GM12864 (cell line): ENCODE data around the gene GTF2H4.

ENCODE experiments used
- DNase-seq: peaks from one replicate; pipeline ENCODE4 v3.0.0-alpha.2; 2011; ENCODE audit warnings: low read depth
- H3K4me3 ChIP-seq: 2 replicates; pipeline ENCODE4 v1.5.1; 2011; ENCODE audit warnings: mild to moderate bottlenecking, low read depth, low read length, control low read depth
- TF ChIP-seq, protein P1 (sequence below): IDR thresholded peaks from 2 replicates; pipeline ENCODE4 v1.5.1; 2011; ENCODE audit warnings: low read depth, mild to moderate bottlenecking, moderate library complexity, low read length, control low read depth, inconsistent platforms; ENCODE audit errors: missing control alignments

The GTF2H4 gene

DNA sequence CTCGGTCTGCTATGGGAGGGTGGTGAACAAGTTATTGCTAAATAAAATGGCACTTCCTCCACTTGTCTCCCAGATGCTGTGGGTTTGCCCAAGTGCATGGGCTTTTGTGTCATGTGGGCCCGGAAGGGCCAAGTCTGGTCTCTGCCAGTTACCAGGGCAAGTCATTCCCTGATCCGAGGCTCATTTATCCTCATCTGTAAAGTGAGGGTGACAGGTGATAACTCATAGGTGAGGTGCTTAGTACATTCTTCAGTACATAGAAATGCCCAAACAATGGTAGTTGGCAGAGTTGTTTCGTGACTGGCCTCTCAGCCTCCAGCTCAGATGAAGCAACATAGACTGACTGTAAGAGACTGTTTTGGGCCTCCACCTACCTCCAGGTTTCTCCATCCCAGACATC is 30.7 kb downstream of the GTF2H4 start:
- DNase-seq, result no peak
- TF ChIP-seq, protein P1, sequence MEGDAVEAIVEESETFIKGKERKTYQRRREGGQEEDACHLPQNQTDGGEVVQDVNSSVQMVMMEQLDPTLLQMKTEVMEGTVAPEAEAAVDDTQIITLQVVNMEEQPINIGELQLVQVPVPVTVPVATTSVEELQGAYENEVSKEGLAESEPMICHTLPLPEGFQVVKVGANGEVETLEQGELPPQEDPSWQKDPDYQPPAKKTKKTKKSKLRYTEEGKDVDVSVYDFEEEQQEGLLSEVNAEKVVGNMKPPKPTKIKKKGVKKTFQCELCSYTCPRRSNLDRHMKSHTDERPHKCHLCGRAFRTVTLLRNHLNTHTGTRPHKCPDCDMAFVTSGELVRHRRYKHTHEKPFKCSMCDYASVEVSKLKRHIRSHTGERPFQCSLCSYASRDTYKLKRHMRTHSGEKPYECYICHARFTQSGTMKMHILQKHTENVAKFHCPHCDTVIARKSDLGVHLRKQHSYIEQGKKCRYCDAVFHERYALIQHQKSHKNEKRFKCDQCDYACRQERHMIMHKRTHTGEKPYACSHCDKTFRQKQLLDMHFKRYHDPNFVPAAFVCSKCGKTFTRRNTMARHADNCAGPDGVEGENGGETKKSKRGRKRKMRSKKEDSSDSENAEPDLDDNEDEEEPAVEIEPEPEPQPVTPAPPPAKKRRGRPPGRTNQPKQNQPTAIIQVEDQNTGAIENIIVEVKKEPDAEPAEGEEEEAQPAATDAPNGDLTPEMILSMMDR, result no peak
- H3K4me3 ChIP-seq, result no peak overlapping the region

DNA sequence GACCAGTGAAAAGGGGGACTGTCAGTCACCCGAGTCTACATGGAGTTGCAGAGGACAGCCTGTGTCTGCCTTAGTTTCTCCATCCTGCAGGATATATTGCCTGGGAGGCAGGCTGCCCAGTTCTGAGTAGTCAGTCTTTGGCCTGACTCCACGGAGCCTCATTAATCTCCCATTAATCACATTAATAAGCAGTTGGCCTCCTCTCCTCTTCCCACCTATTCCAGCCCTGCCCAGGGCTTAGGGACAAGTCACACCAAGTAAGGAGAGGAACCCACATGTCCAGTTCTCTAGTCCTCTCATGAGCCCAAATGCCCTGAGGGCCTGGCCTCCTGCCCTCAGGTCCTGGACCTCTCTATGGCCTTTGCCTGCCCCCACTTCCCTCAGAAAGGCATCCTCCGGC is 31.5 kb downstream of the GTF2H4 start:
- no peak for DNase-seq
- H3K4me3 ChIP-seq, result no peak overlapping the region
- TF ChIP-seq, protein P1, result no peak

DNA sequence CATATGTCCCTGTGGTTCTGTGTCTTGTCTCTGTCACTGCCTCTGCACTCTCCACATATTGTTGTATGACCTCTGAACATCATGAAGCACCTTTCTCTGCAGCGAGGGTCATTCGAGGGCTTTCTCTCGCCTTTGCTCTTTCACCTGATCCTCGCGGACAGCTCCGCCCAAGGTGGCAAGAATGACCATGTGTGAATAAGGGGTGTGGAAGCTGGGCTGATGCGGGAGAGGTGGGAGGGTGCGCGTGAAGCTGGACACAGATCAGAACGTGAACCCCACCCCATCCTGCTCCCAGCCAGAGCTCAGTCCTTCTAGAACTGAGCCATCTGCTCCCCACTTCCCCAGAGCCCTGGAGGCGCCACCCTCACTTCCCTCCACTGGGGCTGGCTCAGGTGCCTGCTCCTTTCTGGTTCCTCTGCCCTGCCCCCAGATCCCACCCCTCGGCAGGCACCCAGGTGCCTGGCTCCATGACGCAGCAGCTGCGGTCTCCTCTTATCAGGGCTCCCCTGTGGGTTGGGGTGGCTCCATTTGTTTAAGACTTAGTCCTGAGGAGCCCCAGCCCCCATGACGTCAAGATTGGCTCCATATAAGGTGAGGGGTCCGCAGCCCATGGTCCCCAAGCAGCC is 32.5 kb downstream of the GTF2H4 start, which contains the start of gene MUCL3:
MUCL3 (plus strand) TSS at position 613 of the 626 bp plus-strand sequence. CDS start 27 bp downstream, outside the sequence.
- no peak for DNase-seq
- TF ChIP-seq, protein P1, result no peak
- no peak within 1 kb of the TSS for H3K4me3 ChIP-seq

DNA sequence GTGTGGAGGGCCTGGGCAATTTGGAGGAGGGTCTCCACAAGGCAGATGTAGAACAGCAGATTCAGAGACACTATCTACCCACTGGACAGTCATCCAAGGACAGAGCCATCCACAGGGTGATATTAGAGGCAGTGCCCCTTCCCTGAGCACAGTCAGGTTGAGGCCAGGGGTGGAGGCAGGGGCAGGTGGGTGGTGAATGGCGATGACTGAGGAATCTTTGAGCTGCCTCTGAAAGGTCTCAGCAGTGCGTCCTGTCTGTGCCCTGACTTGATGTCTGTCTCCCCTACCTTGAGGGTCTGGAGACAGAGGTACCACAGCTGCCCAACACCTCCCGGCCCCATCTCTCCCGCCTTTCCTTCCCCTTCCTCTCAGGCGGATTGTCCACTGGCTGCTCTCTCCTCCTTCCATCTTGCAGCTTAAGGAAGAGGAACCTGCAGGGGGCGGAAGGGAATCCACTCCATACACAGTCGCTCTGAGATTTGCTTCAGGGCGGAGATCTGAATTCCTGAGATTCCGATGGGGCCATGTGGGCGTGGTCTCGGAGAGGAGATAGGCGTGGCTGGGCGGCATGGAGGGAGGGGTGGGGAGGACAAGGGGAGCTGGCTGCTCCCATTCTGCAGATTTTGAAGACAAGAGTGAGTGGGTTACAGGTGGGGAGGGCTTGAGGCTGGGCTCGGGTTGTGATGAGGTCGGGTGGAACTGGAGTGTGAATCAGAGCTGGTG is 34.5 kb downstream of the GTF2H4 start:
- H3K4me3 ChIP-seq, result no peak overlapping the region
- TF ChIP-seq, protein P1, result no peak
- DNase-seq, result no peak

DNA sequence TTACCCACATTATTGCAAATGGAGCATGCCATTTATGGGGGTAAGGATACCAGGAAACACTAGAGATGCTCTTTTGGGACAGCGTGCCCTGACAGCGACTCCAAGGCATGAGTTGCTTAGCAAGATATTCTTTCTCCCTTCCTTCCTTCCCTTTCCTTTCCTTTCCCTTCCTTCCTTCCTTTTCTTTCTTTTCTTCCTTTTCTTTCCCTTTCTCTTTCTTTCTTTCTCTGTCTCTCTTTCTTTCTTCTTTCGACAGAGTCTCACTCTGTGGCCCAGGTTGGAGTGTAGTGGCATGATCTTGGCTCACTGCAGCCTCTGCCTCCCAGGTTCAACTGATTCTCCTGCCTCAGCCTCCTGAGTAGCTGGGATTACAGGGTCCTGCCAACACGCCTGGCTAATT is 36.0 kb downstream of the GTF2H4 start:
- no peak for DNase-seq
- TF ChIP-seq, protein P1, result no peak
- no peak overlapping the region for H3K4me3 ChIP-seq

DNA sequence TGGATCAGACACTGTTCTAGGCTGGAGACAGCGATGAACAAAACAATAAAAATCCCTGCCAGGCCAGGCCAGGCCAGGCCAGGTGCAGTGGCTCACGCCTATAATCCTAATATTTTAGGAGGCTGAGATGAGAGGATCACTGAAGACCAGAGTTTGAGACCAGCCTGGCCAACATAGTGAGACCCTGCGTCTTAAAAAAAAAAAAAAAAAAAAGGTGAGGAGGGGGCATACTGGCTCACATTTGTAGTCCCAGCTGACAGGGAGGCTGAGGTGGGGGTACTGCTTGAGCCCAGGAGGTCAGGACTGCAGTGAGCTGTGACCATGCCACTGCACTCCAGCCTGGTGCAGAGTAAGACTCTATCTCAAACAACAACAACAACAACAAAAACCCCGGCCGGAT is 37.3 kb downstream of the GTF2H4 start:
- DNase-seq, result no peak
- TF ChIP-seq, protein P1, result no peak
- H3K4me3 ChIP-seq, result no peak overlapping the region
